Activated CD8-positive, alpha-beta memory T cell treated with anti-CD3 and anti-CD28 coated beads for 24 hours (primary cell): ENCODE measurements around the gene TPK1.
"Not testable (repeated sequence)": the region's sequence is repeated elsewhere in the genome, so short reads cannot be mapped to it uniquely, and the experiment has no call there.

Experiments used
- DNase-seq: peaks from one replicate; pipeline ENCODE4 v3.0.0-alpha.2; 2020

The TPK1 gene

GRCh38 chr7:144606261-144606660 is 229.6 kb downstream of the TPK1 start:
- DNase-seq = no peak

DNA sequence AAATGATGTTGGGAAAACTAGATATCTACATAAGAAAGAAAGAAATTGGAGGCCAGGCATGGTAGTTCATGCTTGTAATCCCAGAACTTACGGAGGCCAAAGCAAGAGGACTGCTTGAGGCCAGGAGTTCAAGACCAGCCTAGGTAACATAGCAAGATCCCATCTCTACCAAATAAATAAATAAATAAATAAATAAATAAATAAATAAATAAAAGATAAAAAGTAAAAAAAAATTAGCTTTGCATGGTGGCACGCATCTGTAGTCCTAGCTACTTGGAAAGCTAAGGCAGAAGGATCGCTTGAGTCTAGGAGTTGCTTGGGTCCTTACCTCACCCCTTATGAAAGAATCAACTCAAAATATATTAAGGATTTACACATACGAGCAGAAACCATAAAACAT is 238.9 kb downstream of the TPK1 start:
- DNase-seq = no peak

DNA sequence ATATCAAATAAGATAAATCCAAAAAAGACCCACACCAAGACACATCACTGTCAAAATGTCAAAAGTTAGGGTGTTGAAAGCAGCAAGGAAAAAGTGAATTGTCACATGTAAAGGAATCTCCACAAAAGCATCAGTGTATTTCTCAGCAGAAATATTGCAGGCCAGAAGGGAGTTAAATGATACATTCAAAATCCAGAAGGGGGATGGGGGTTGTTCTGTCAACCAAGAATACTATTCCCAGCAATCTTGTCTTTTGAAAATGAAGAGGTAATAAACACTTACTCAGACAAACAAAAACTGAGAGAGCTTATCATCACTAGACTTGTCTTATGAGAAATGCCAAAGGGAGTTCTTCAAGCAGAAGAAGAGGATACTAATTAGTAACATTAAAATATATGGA is 241.3 kb downstream of the TPK1 start:
- no peak for DNase-seq

- no peak for DNase-seq
Observed at GRCh38 chr7:144588559-144589051, 247.2 kb downstream of the TPK1 start.

DNA sequence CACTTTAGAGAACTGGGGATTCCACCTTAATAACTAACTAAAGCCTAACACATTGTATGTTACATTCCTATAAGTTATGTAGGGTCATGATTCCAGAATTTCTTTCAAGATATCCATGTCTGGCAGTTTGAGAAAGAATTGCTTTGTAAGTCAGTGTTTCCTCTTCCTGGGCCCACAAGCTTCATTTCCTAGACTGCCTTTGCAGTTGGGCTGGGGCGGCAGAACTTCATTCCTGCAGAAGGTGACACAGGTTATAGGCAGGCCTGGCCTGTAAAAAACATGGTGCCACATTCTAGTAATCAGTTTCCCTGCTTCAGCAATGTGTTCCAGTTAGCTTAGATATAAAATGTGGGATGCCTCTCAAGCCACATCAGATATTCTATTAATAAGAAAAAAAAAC is 248.2 kb downstream of the TPK1 start:
- DNase-seq = no peak

DNA sequence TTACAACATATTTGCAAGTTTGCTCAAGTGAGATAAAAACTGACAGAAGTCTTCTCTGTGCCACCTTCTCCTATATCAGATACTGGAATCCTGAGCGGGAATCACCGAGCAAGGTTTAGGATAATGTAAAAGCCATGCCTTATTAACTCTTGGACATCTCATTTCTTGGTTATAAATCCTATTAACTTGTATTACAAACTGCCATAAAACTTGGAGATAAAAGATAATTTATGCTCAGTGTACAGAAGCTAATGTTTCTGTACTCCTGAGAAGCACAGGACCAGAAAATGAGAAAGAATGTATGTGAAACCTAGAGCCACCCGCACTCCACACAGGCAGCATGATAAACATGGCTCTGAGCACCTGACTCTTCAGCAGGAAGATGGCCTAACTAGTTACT is 251.1 kb downstream of the TPK1 start:
- DNase-seq = no peak

GRCh38 chr7:144579687-144580086 is 256.2 kb downstream of the TPK1 start:
- no peak for DNase-seq

DNA sequence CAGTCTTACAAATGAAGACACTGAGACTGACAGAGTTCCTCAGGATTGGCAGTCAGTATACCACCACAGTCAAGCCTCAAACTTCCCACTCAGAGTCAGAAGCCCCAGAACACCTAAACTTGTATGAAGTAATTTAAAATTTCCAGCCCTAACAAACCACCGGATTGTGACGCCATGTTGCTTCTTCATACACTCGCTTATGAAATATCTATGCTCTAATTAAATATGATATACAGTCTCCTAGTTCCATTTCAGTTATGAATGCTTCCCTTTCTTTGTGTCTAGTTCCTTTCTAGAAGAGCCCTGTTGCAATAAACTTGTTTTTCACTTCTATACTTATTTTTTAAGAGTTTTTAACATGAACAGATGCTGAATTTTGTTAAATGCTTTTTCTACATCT is 260.4 kb downstream of the TPK1 start:
- DNase-seq = no peak

GRCh38 chr7:144574753-144575152 is 261.1 kb downstream of the TPK1 start:
- not testable (repeated sequence) for DNase-seq

- DNase-seq = no peak
Observed at GRCh38 chr7:144568233-144568632, 267.6 kb downstream of the TPK1 start.

DNA sequence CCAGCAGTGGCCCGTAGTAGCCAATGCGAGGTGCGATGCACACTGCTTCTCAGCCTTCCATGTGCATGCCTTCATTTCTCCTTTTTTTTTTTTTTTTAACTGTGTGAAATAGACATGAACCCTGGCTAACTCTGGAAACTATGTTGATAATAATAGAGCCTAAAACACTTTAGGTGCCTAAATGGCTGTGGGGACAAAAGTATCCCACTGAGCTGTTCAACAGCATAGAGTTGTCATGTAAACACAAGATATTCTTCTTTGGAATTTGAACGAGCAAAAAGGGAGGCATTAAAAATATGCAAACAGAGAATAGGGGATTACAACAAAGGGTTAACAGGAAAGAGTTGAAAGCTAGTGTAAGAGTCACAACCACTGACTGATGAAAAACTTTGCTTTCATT is 270.3 kb downstream of the TPK1 start:
- DNase-seq = no peak

GRCh38 chr7:144549861-144550260 is 286.0 kb downstream of the TPK1 start:
- no peak for DNase-seq

- DNase-seq = no peak
Observed at GRCh38 chr7:144548556-144548955, 287.3 kb downstream of the TPK1 start.

DNA sequence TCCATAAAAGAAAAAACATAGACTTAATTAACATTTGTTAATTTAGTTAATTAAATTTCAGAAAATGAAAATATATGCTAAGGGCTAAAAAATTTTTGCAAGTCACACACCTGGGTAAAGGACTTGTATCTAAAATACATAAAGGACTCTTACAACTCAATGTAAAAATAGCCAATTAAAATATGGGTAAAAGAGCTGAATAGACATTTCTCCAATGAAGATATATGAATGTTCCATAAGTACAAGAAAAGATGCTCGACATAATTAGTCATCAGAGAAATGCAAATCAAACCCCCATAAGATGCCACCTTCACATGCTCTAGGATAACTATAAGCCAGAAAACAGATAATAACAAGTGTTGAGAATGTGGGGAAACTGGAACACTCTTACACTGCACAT is 288.0 kb downstream of the TPK1 start:
- DNase-seq = no peak

- no peak for DNase-seq
Observed at GRCh38 chr7:144546782-144547181, 289.1 kb downstream of the TPK1 start.

GRCh38 chr7:144545330-144545729 is 290.5 kb downstream of the TPK1 start:
- DNase-seq = no peak

- no peak for DNase-seq
Observed at GRCh38 chr7:144534655-144535395, 301.0 kb downstream of the TPK1 start.

- DNase-seq = no peak
Observed at GRCh38 chr7:144534196-144534595, 301.7 kb downstream of the TPK1 start.

DNA sequence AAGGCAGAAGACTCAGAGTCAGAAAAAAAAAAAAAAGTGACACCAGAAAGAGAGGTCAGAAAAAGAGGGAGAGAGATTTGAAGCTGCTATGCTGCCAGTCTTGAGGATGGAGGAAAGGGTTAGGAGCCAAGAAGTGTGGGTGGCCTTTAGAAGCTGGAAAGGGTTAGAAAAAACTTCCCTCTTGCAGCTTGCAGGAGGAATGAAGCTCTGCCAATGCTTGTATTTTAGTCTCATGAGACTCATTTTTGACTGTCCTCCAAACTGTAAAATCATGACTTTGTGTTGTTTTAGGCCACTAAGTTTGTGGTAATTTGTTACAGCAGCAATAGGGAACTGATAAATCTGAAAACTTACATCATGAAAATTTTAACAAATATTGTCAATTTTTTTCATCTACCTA is 304.7 kb downstream of the TPK1 start:
- DNase-seq = no peak

DNA sequence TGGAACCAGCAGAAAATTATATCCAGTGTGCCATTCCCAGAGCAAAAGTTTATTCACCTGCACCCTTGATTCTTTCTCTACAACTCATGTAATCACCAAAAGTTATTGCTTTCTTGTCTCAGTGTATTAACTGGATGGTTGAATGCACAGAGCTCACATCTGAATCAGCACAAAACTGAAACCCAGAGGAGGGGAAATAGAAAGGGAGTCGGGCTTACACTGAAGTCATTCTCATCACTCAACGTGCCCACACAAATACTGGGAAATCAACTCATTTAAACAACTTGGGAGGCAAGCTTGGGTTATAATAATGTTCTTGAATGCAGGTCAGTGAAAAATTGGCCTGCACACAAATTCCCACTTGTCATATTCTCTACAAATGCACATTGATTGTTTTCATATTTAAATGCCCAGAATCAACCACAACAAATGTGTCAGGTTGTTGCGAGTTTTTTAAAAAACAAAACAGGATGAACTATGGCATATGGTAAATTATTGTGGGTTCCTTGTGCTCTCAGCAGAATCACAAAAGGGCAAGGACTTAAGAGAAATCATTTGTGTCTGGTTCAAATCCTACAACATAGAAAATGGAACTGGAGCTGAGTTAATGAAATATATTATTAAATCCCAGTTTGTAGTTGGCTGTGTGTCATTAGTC is 306.5 kb downstream of the TPK1 start:
- DNase-seq = no peak

GRCh38 chr7:144528536-144529045 is 307.3 kb downstream of the TPK1 start:
- no peak for DNase-seq

DNA sequence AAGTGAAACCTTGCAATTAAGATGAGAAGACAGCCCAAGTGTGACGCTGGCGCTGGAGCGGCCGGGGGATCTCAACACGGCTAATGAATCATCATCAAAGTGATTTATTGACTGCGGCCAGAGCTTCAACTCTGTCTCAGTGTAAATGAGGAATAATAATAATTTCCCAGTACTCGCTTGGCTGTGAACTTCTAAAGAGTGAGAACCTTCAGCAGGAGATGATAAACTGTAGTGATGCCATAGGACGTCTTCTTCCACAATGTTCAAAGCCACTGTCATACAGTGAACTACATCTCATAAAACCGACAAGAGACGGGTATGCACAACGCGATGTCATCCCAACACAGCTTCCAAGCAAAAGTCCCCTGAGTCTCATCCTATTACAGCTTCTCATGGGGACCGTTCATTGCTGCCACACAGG is 308.8 kb downstream of the TPK1 start:
- DNase-seq = no peak

GRCh38 chr7:144525956-144526355 is 309.9 kb downstream of the TPK1 start:
- no peak for DNase-seq

- no peak for DNase-seq
Observed at GRCh38 chr7:144524271-144524670, 311.6 kb downstream of the TPK1 start.
